SKM-1 treated with dmso at 0.1 percent for 144 hours (cell line): ENCODE measurements around the gene ZNF280C.
"Not testable (repeated sequence)": the region's sequence is repeated elsewhere in the genome, so short reads cannot be mapped to it uniquely, and the experiment has no call there.

Experiments used
- DNase-seq: peaks from one replicate; lab custom pipeline; 2025; ENCODE audit not compliant: unreplicated experiment; lab: John Stamatoyannopoulos, UW

ZNF280C gene, protein sequence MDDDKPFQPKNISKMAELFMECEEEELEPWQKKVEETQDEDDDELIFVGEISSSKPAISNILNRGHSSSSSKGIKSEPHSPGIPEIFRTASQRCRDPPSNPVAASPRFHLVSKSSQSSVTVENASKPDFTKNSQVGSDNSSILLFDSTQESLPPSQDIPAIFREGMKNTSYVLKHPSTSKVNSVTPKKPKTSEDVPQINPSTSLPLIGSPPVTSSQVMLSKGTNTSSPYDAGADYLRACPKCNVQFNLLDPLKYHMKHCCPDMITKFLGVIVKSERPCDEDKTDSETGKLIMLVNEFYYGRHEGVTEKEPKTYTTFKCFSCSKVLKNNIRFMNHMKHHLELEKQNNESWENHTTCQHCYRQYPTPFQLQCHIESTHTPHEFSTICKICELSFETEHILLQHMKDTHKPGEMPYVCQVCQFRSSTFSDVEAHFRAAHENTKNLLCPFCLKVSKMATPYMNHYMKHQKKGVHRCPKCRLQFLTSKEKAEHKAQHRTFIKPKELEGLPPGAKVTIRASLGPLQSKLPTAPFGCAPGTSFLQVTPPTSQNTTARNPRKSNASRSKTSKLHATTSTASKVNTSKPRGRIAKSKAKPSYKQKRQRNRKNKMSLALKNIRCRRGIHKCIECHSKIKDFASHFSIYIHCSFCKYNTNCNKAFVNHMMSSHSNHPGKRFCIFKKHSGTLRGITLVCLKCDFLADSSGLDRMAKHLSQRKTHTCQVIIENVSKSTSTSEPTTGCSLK

DNA sequence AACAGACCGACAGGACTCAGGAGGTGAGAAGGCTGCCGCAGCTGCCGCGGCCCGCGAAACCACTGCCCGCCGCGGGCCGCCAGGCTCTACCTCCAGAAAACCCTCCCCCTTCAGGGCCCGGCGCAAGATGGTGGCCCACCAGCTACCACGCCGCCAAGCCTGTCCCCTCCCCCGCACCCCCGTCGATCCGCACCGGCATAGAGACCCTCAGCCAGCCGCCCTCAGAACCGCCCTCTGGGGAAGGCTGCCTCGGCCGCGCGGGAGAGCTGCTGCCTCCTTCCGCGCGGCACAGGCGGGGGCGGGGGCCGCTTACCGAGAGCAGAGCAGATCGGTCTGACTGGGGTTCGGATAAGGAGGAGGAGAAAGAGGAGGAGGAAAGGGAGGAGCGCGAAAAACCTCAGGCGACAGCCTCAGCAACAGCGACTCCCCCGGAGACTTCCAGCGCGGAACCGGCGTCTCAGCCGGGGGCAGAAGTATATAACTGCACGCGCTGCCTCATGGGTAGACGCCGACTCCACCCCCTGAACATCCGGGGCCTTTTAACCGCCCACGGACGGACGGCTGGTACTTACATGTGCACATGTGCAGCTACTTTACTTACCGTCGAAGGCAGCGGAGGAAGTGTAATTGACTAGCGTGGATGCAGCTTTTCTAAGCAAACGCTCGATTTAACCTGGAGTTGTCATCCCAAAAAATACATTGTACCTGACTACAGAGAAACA lies at the start of gene ZNF280C:
TSS of gene ZNF280C (minus strand) at position 451 of the 722 bp plus-strand sequence. CDS start 8,450 bp downstream, outside the sequence.
- peak; percentile 85 for DNase-seq

GRCh38 chrX:130304587-130305368 lies 36.1 kb upstream of the ZNF280C start:
- DNase-seq = no peak

- DNase-seq = no peak
These were observed 33.3 kb upstream of the ZNF280C start for GRCh38 chrX:130301977-130302376.

DNA sequence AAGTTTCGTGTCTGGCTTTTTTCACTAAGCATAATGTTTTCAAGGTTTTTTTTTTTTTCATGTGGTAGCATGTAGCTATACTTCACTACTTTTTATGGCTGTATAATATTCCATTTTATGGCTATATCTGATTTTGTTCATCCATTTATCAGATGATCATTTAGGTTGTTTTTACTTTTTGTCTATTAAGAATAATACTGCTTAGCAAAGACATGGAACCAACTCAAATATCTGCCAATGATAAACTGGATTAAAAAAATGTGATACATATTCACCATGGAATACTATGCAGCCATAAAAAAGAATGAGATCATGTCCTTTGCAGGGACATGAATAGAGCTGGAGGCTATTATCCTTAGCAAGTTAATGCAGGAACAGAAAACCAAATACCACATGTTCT lies 32.7 kb upstream of the ZNF280C start:
- no peak for DNase-seq

GRCh38 chrX:130300010-130300282 lies 31.2 kb upstream of the ZNF280C start:
- no peak for DNase-seq

GRCh38 chrX:130299279-130300009 lies 30.7 kb upstream of the ZNF280C start:
- DNase-seq = no peak

DNA sequence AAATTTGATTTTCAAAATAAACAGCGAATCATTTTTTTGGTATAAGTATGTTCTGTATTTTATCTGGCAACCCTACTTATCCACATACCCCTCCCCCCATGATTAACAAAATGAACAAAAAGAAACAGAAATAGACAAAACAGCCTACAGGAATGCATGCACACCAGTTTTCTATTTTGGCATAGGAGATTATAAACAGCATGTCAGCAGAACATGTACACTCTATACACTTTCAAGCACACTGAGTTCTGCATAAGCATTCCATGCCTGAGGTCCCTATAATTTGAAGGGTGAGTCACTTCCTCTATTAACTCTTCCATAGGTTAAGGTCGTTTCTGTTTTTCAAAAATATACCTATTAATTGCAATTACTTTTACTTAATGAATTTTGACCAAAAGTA lies 28.0 kb upstream of the ZNF280C start:
- no peak for DNase-seq

DNA sequence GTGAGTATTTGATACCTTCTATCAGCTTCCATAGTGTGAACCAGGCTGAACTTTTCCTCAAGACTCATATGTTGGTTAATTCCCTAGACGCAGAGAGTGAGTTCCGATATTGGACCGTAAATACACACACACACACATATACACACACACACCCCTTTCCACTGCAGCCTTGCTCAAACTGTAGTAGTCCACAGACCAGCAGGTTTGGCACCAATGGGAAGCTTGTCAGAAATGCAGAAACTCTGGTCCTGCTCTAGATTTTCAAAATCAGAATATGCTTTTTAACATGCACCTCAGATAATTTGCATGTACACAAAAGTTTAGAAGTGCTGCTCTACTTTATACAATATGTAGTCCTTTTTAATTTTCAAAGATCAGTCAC lies 27.6 kb upstream of the ZNF280C start:
- no peak for DNase-seq

- no peak for DNase-seq
These were observed 27.0 kb upstream of the ZNF280C start for GRCh38 chrX:130295519-130296296.

- no peak for DNase-seq
These were observed 18.5 kb upstream of the ZNF280C start for GRCh38 chrX:130287071-130287770.

- no peak for DNase-seq
These were observed 17.0 kb upstream of the ZNF280C start for GRCh38 chrX:130285710-130286109.

DNA sequence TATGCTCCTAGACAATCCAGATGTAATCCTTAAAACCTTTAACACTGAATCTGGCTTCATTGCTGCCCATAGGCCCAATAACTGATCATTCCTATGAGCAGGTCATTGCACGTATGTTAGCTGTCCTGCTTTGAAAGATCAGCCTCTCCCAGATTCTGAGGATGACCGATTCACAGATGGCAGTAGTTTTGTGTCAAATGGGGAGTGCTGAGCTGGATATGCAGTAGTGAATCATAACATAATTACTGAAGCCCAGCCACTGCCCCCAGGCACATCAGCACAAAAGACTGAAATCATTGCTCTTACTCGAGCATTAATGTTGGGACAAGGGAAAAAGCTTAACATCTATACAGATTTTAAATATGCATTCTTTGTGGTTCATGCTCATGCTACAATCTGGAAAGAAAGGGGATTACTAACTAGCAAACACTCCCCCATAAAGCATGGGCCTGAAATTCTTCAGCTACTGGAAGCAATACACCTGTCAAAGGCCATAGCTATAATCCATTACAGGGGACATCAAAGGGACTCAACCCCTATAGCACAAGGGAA lies 16.4 kb upstream of the ZNF280C start:
- DNase-seq = no peak

GRCh38 chrX:130282151-130282550 lies 13.5 kb upstream of the ZNF280C start:
- no peak for DNase-seq

- DNase-seq = no peak
These were observed 12.2 kb upstream of the ZNF280C start for GRCh38 chrX:130280901-130281300.

DNA sequence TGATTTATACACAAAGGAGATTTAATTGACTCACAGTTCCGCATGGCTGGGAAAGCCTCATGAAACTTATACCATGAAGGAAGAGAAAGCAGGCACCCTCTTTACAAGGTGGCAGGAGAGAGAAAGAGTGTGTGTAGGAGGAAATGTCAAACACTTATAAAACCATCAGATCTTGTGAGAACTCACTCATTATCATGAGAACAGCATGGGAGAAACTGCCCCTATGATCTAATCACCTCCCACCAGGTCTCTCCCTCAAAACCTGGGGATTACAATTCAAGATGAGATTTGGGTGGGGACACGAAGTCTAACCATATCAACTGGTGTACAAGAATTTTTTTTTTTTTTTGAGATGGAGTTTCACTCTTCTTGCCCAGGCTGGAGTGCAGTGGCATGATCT lies 3.6 kb upstream of the ZNF280C start:
- not testable (repeated sequence) for DNase-seq

DNA sequence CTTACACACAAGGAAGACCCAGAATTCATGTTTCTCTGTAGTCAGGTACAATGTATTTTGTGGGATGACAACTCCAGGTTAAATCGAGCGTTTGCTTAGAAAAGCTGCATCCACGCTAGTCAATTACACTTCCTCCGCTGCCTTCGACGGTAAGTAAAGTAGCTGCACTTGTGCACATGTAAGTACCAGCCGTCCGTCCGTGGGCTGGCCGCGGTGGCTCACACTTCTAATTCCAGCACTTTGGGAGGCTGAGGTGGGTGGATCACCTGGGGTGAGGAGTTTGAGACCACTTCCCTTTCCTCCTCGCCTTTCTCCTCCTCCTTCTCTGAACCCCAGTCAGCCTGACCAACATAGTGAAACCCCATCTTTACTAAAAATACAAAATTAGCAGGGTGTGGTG lies 692 bp upstream of the ZNF280C start:
- DNase-seq = not testable (repeated sequence)

GRCh38 chrX:130267956-130268448 lies 697 bp downstream of the ZNF280C start:
- DNase-seq = no peak

DNA sequence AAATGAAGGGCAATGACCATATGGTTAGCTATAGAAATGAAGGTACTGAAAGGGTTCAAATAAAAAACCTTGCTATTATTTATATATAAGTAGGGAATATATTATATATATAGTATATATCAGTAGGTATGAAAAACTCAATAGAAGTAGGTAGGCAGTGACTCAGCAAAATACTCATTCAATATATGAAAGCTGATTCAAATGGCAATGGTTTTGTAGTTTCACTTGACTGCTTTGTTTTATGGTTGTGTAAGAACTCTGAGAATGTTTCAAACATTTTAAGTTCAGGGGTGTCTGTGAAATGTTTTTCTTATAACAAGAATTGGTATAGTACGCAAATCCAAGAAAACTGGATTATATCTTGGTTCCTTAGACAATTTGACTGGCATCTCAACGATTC lies 4.1 kb downstream of the ZNF280C start:
- DNase-seq = no peak

- no peak for DNase-seq
These were observed 5.7 kb downstream of the ZNF280C start for GRCh38 chrX:130263016-130263415.
